Measurements from ENCODE around the gene LRRTM4.

DNA sequence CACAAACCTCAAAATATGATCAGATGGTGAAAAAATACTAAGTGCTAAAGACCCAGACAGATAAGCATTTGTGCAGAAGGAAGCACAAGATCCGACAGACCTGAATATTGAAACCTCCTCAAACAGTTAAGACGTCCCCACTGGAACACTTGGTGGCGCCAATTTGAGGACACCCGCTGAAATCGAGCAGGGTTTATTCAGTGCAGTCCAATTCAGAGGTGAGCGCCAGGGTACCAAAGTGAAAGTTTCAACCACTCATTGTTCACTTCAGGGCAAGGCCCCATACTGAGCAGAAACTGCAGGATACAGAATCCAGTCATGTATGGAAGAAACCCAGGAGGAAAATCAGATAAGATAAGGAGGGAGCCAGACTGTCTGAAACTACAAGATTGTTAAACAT, 417.6 kb downstream of the LRRTM4 start:
- TF ChIP-seq, protein P1, sequence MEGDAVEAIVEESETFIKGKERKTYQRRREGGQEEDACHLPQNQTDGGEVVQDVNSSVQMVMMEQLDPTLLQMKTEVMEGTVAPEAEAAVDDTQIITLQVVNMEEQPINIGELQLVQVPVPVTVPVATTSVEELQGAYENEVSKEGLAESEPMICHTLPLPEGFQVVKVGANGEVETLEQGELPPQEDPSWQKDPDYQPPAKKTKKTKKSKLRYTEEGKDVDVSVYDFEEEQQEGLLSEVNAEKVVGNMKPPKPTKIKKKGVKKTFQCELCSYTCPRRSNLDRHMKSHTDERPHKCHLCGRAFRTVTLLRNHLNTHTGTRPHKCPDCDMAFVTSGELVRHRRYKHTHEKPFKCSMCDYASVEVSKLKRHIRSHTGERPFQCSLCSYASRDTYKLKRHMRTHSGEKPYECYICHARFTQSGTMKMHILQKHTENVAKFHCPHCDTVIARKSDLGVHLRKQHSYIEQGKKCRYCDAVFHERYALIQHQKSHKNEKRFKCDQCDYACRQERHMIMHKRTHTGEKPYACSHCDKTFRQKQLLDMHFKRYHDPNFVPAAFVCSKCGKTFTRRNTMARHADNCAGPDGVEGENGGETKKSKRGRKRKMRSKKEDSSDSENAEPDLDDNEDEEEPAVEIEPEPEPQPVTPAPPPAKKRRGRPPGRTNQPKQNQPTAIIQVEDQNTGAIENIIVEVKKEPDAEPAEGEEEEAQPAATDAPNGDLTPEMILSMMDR (IDR thresholded peaks at IDR 0.05), result no peak
- TF ChIP-seq POLR2A (IDR thresholded peaks at IDR 0.05), result no peak

Measured in lower leg skin (tissue), 3 donors.